Suprapubic skin (tissue), 4 donors: ENCODE data around the gene PLP2. TPM values are rescaled to one million over a fixed set of nuclear protein-coding genes. Genes with fewer than 3 reads are reported as not detected.

Experiments
- DNase-seq, 2 donors: peaks; one replicate each; pipeline ENCODE4 v3.0.0-alpha.2; 2019; ENCODE audit warnings: low spot score in 2 of 2
- H3K27ac ChIP-seq: fragments of 200-600 bp; sonication (generic); one replicate; pipeline ENCODE4 v1.5.1; 2019
- H3K27me3 ChIP-seq: fragments of 200-600 bp; sonication (generic); one replicate; pipeline ENCODE4 v1.5.1; 2019
- H3K36me3 ChIP-seq: fragments of 200-600 bp; sonication (generic); one replicate; pipeline ENCODE4 v1.5.1; 2019
- H3K4me1 ChIP-seq: fragments of 200-600 bp; sonication (generic); one replicate; pipeline ENCODE4 v1.5.1; 2019
- H3K4me3 ChIP-seq: fragments of 200-600 bp; sonication (generic); one replicate; pipeline ENCODE4 v1.5.1; 2019; ENCODE audit warnings: mild to moderate bottlenecking
- H3K9me3 ChIP-seq: fragments of 200-600 bp; sonication (generic); one replicate; pipeline ENCODE4 v1.5.1; 2019
- CTCF ChIP-seq, 2 donors: fragments of 200-600 bp in 1 of 2; fragments of 450-650 bp in 1 of 2; sonication (generic) in 1 of 2; IDR thresholded peaks; one replicate each; pipeline ENCODE4 v1.5.1; 2016 to 2019; ENCODE audit warnings: antibody characterized with exemption in 2 of 2, mild to moderate bottlenecking in 1 of 2, moderate library complexity in 1 of 2
- EP300 ChIP-seq: sonication (generic); formaldehyde crosslinking; IDR thresholded peaks from one replicate; pipeline ENCODE4 v1.6.1; 2017; ENCODE audit warnings: antibody characterized with exemption
- POLR2A ChIP-seq, 2 donors: fragments of 450-650 bp; IDR thresholded peaks; one replicate each; pipeline ENCODE4 v1.6.1; 2017; ENCODE audit warnings: antibody characterized with exemption in 2 of 2, mild to moderate bottlenecking in 2 of 2, moderate library complexity in 2 of 2
- POLR2AphosphoS5 ChIP-seq, 3 donors: sonication (generic); formaldehyde crosslinking; IDR thresholded peaks; one replicate each; pipeline ENCODE4 v1.6.1; 2017; ENCODE audit warnings: antibody characterized with exemption in 3 of 3
- WGBS: methylation state at CpG from one replicate; pipeline ENCODE4 v1.1.5; 2018; 5-methylcytosine and 5-hydroxymethylcytosine counted together
- total RNA-seq, 4 donors: library from RNA; depleted of rRNA; stranded (reverse); fragments of >200 nt; gene quantifications; one replicate each; pipeline ENCODE4 v1.1.0, GENCODE V29; 2016

Gene PLP2
- total RNA-seq, 4 donors from 2014 or later: 159 to 250 (median 205) TPM

- H3K27ac ChIP-seq: peak overlapping the region; percentile 54
- TF ChIP-seq CTCF (IDR thresholded peaks at IDR 0.05) (no peak), EP300 (no peak), POLR2A (IDR thresholded peaks at IDR 0.05) (no peak), POLR2AphosphoS5 (IDR thresholded peaks at IDR 0.05) (no peak)
- H3K36me3 ChIP-seq: peaks cover 25% of the 10 kb centered on the region
Observed at GRCh38 chrX:49175435-49176274, 4.0 kb downstream of the PLP2 start.

GRCh38 chrX:49176421-49177326 lies 5.0 kb downstream of the PLP2 start:
- 44% methylated on average over 17 of the region's 27 CpGs for WGBS
- Histone ChIP-seq H3K27me3 (no peaks in the 10 kb centered on the region), H3K36me3 (peaks cover 25% of the 10 kb centered on the region), H3K9me3 (no peaks in the 10 kb centered on the region), H3K27ac (peak overlapping the region; percentile 59), H3K4me1 (peaks cover 30% of the 10 kb centered on the region), H3K4me3 (no peak overlapping the region)
- no peak for TF ChIP-seq POLR2A (IDR thresholded peaks at IDR 0.05)
- no peak for TF ChIP-seq EP300
- TF ChIP-seq CTCF (IDR thresholded peaks at IDR 0.05): no peak
- TF ChIP-seq POLR2AphosphoS5 (IDR thresholded peaks at IDR 0.05): no peak
- peak in 1 of 2 donors; percentile 68 for DNase-seq

More at GRCh38 chrX:49175435-49176274, 4.0 kb downstream of the PLP2 start:
- Histone ChIP-seq H3K4me3 (no peak overlapping the region), H3K9me3 (no peaks in the 10 kb centered on the region), H3K4me1 (peaks cover 33% of the 10 kb centered on the region), H3K27me3 (no peaks in the 10 kb centered on the region)
- peak in 1 of 2 donors; percentile 58 for DNase-seq
- WGBS: 75% methylated on average over 21 of the region's 43 CpGs

GRCh38 chrX:49177338-49177833 lies 5.7 kb downstream of the PLP2 start:
- H3K4me3 ChIP-seq: no peak overlapping the region
- no peaks in the 10 kb centered on the region for H3K27me3 ChIP-seq
- WGBS: 58% methylated on average over 4 of the region's 4 CpGs
- no peak for DNase-seq
- peak overlapping the region; percentile 59 for H3K27ac ChIP-seq
- TF ChIP-seq CTCF (IDR thresholded peaks at IDR 0.05) (no peak), POLR2A (IDR thresholded peaks at IDR 0.05) (no peak), POLR2AphosphoS5 (IDR thresholded peaks at IDR 0.05) (no peak), EP300 (no peak)
- H3K4me1 ChIP-seq: peaks cover 29% of the 10 kb centered on the region
- peaks cover 25% of the 10 kb centered on the region for H3K36me3 ChIP-seq
- no peaks in the 10 kb centered on the region for H3K9me3 ChIP-seq

GRCh38 chrX:49177873-49178480 lies 6.3 kb downstream of the PLP2 start:
- no peak overlapping the region for H3K4me3 ChIP-seq
- H3K27ac ChIP-seq: peak overlapping the region; percentile 34
- H3K4me1 ChIP-seq: peaks cover 28% of the 10 kb centered on the region
- WGBS: 71% methylated on average over 20 of the region's 23 CpGs
- no peaks in the 10 kb centered on the region for H3K27me3 ChIP-seq
- H3K9me3 ChIP-seq: no peaks in the 10 kb centered on the region
- no peak for TF ChIP-seq POLR2A (IDR thresholded peaks at IDR 0.05)
- H3K36me3 ChIP-seq: peaks cover 25% of the 10 kb centered on the region
- DNase-seq: peak in 1 of 2 donors; percentile 52

GRCh38 chrX:49178537-49178936 lies 6.8 kb downstream of the PLP2 start:
- Histone ChIP-seq H3K27me3 (no peaks in the 10 kb centered on the region), H3K4me1 (peaks cover 26% of the 10 kb centered on the region), H3K4me3 (no peak overlapping the region), H3K9me3 (no peaks in the 10 kb centered on the region), H3K36me3 (peaks cover 25% of the 10 kb centered on the region), H3K27ac (no peak overlapping the region)
- TF ChIP-seq POLR2A (IDR thresholded peaks at IDR 0.05) (no peak), CTCF (IDR thresholded peaks at IDR 0.05) (no peak), EP300 (no peak), POLR2AphosphoS5 (IDR thresholded peaks at IDR 0.05) (no peak)
- peak in 1 of 2 donors; percentile 27 for DNase-seq
- 93% methylated on average over 3 of the region's 3 CpGs for WGBS
